Stomach smooth muscle (tissue), 2 donors: Measurements from ENCODE around the gene LIN52.

Experiments used
- H3K27ac ChIP-seq: one replicate; pipeline ENCODE4 v1.7.0; 2013; ENCODE audit warnings: mild to moderate bottlenecking, low read length, inconsistent platforms
- H3K27me3 ChIP-seq, 2 donors: one replicate each; pipeline ENCODE4 v1.7.0; 2013; ENCODE audit warnings: low read length in 2 of 2; ENCODE audit not compliant: insufficient read depth in 2 of 2, control insufficient read depth in 1 of 2
- H3K36me3 ChIP-seq, 2 donors: one replicate each; pipeline ENCODE4 v1.7.0; 2013; ENCODE audit warnings: low read length in 2 of 2; ENCODE audit not compliant: control insufficient read depth in 2 of 2, insufficient read depth in 2 of 2
- H3K4me1 ChIP-seq: one replicate; pipeline ENCODE4 v1.7.0; 2013; ENCODE audit warnings: low read length; ENCODE audit not compliant: control insufficient read depth, insufficient read depth
- H3K4me3 ChIP-seq, 2 donors: one replicate each; pipeline ENCODE4 v1.7.0; 2013; ENCODE audit warnings: low read length in 2 of 2
- H3K9ac ChIP-seq, 2 donors: one replicate each; pipeline ENCODE4 v1.7.0; 2013; ENCODE audit warnings: low read length in 2 of 2, mild to moderate bottlenecking in 1 of 2
- H3K9me3 ChIP-seq, 2 donors: one replicate each; pipeline ENCODE4 v1.7.0; 2013; ENCODE audit warnings: low read length in 2 of 2; ENCODE audit not compliant: control insufficient read depth in 2 of 2
- donor health status: healthy.
- donor health status: Pancreatic carcinoma.

Gene LIN52

GRCh38 chr14:74065746-74066575 lies 18.8 kb upstream of the LIN52 start:
- Histone ChIP-seq H3K4me3 (no peak overlapping the region), H3K9me3 (no peaks in the 10 kb centered on the region), H3K27me3 (no peaks in the 10 kb centered on the region), H3K9ac (no peak overlapping the region), H3K4me1 (no peaks in the 10 kb centered on the region), H3K36me3 (peaks cover 27 to 42% of the 10 kb centered on the region in 2 donors), H3K27ac (no peak overlapping the region)

GRCh38 chr14:74077401-74077800 lies 7.4 kb upstream of the LIN52 start:
- no peaks in the 10 kb centered on the region for H3K9me3 ChIP-seq
- H3K9ac ChIP-seq: no peak overlapping the region
- H3K4me1 ChIP-seq: no peaks in the 10 kb centered on the region
- H3K4me3 ChIP-seq: no peak overlapping the region
- no peaks in the 10 kb centered on the region for H3K27me3 ChIP-seq
- H3K36me3 ChIP-seq: peaks cover under 1 to 7% of the 10 kb centered on the region in 2 donors
- no peak overlapping the region for H3K27ac ChIP-seq

GRCh38 chr14:74080820-74081460 lies 3.8 kb upstream of the LIN52 start:
- Histone ChIP-seq H3K4me3 (no peak overlapping the region), H3K9ac (no peak overlapping the region), H3K27ac (no peak overlapping the region), H3K9me3 (no peaks in the 10 kb centered on the region), H3K36me3 (no peaks in the 10 kb centered on the region), H3K4me1 (peaks cover 12% of the 10 kb centered on the region), H3K27me3 (no peaks in the 10 kb centered on the region)

GRCh38 chr14:74081491-74081890 lies 3.3 kb upstream of the LIN52 start:
- no peak overlapping the region for H3K27ac ChIP-seq
- no peak overlapping the region for H3K9ac ChIP-seq

GRCh38 chr14:74083161-74083560 lies 1.6 kb upstream of the LIN52 start:
- Histone ChIP-seq H3K4me1 (peaks cover 12% of the 10 kb centered on the region), H3K27me3 (no peaks in the 10 kb centered on the region), H3K9ac (peak overlapping the region; percentile 65 to 94), H3K9me3 (no peaks in the 10 kb centered on the region), H3K27ac (no peak overlapping the region), H3K4me3 (peak overlapping the region; percentile 78 to 98), H3K36me3 (no peaks in the 10 kb centered on the region)

More at GRCh38 chr14:74081491-74081890, 3.3 kb upstream of the LIN52 start:
- H3K9me3 ChIP-seq: no peaks in the 10 kb centered on the region
- no peaks in the 10 kb centered on the region for H3K36me3 ChIP-seq
- H3K27me3 ChIP-seq: no peaks in the 10 kb centered on the region
- H3K4me3 ChIP-seq: no peak overlapping the region
- peaks cover 12% of the 10 kb centered on the region for H3K4me1 ChIP-seq

GRCh38 chr14:74083784-74084276 lies 926 bp upstream of the LIN52 start:
- H3K27ac ChIP-seq: peak overlapping the region; percentile 87
- peaks cover 12% of the 10 kb centered on the region for H3K4me1 ChIP-seq
- H3K9ac ChIP-seq: peak overlapping the region; percentile 65 to 94
- H3K9me3 ChIP-seq: no peaks in the 10 kb centered on the region
- no peaks in the 10 kb centered on the region for H3K36me3 ChIP-seq
- no peaks in the 10 kb centered on the region for H3K27me3 ChIP-seq
- H3K4me3 ChIP-seq: peak overlapping the region; percentile 78 to 98

- peaks cover 12% of the 10 kb centered on the region for H3K4me1 ChIP-seq
- no peaks in the 10 kb centered on the region for H3K36me3 ChIP-seq
- peak overlapping the region; percentile 87 for H3K27ac ChIP-seq
- H3K9ac ChIP-seq: peak overlapping the region; percentile 82 to 88
- H3K9me3 ChIP-seq: no peaks in the 10 kb centered on the region
- H3K27me3 ChIP-seq: no peaks in the 10 kb centered on the region
- H3K4me3 ChIP-seq: peak overlapping the region; percentile 98
Measured at GRCh38 chr14:74085047-74085637, 386 bp downstream of the LIN52 start.

- H3K27ac ChIP-seq: no peak overlapping the region
- no peaks in the 10 kb centered on the region for H3K36me3 ChIP-seq
- H3K9me3 ChIP-seq: no peaks in the 10 kb centered on the region
- H3K4me3 ChIP-seq: peak overlapping the region; percentile 98
- peaks cover 12% of the 10 kb centered on the region for H3K4me1 ChIP-seq
- H3K27me3 ChIP-seq: no peaks in the 10 kb centered on the region
- peak overlapping the region in 1 of 2 donors; percentile 82 for H3K9ac ChIP-seq
Measured at GRCh38 chr14:74085828-74086227, 1.1 kb downstream of the LIN52 start.

- Histone ChIP-seq H3K27me3 (no peaks in the 10 kb centered on the region), H3K36me3 (peaks cover 0 to 2% of the 10 kb centered on the region in 2 donors), H3K4me1 (peaks cover 5% of the 10 kb centered on the region), H3K4me3 (no peak overlapping the region), H3K27ac (no peak overlapping the region), H3K9me3 (no peaks in the 10 kb centered on the region), H3K9ac (no peak overlapping the region)
Measured at GRCh38 chr14:74089251-74090020, 4.7 kb downstream of the LIN52 start.

GRCh38 chr14:74105381-74105780 lies 20.6 kb downstream of the LIN52 start:
- Histone ChIP-seq H3K27me3 (no peaks in the 10 kb centered on the region), H3K4me3 (no peak overlapping the region), H3K27ac (no peak overlapping the region), H3K4me1 (no peaks in the 10 kb centered on the region), H3K9ac (no peak overlapping the region), H3K36me3 (peaks cover 6 to 8% of the 10 kb centered on the region in 2 donors), H3K9me3 (no peaks in the 10 kb centered on the region)
